RWPE2 (cell line): ENCODE measurements around the gene COQ8B.

Experiments used
- ATAC-seq: fragments of 200-7000 bp; cut with Tn5 transposase; 3 replicates; pipeline ENCODE4 v1.9.1; 2021; ENCODE audit warnings: low read depth
- DNase-seq: peaks from one replicate; pipeline ENCODE4 v3.0.0-alpha.2; 2020; ENCODE audit warnings: low spot score
- H3K27ac ChIP-seq: fragments of 450-650 bp; 2 replicates; pipeline ENCODE4 v1.5.1; 2017; ENCODE audit warnings: mild to moderate bottlenecking; ENCODE audit not compliant: poor library complexity, severe bottlenecking
- H3K27me3 ChIP-seq: fragments of 250-450 bp; sonication (Bioruptor Pico); 2 replicates; pipeline ENCODE4 v1.5.1; 2021; ENCODE audit warnings: mild to moderate bottlenecking, moderate library complexity; ENCODE audit not compliant: insufficient read depth, poor library complexity, severe bottlenecking
- H3K36me3 ChIP-seq: fragments of 250-450 bp; sonication (Bioruptor Pico); 2 replicates; pipeline ENCODE4 v1.5.1; 2020; ENCODE audit warnings: low read depth, mild to moderate bottlenecking, moderate library complexity
- H3K4me1 ChIP-seq: fragments of 250-450 bp; sonication (Bioruptor Pico); 2 replicates; pipeline ENCODE4 v1.5.1; 2021; ENCODE audit warnings: mild to moderate bottlenecking, moderate library complexity; ENCODE audit not compliant: insufficient read depth, poor library complexity, severe bottlenecking
- H3K4me3 ChIP-seq: fragments of 250-450 bp; sonication (Bioruptor Pico); 2 replicates; pipeline ENCODE4 v1.5.1; 2021; ENCODE audit warnings: mild to moderate bottlenecking, moderate library complexity; ENCODE audit not compliant: severe bottlenecking
- H3K9me3 ChIP-seq: fragments of 250-450 bp; sonication (Bioruptor Pico); 2 replicates; pipeline ENCODE4 v1.5.1; 2021; ENCODE audit warnings: mild to moderate bottlenecking, moderate library complexity; ENCODE audit not compliant: severe bottlenecking
- TF ChIP-seq, protein P1 (sequence below): fragments of 450-650 bp; IDR thresholded peaks from one replicate; pipeline ENCODE4 v1.5.1; 2017; ENCODE audit warnings: mild to moderate bottlenecking, moderate library complexity; ENCODE audit not compliant: poor library complexity, severe bottlenecking

COQ8B gene

DNA sequence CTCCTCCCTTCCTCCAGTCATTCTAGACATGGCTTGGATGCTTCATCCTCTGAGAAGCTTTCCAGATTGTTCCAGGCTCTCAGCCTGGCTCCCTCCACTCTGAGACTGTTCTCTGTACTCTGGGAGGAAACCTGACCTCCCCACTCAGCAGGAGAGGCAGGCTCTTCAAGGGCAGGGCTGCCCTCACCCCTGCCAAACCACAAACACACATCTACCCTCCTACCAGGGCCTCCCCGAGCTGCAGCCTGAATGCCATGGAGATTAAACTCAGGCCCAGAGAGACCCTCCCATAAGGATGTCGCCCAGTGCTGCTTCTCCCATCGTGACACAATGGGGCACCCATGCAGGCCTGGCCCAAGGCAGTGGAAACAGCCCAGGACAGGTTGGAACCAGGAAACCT, 42.4 kb downstream of the COQ8B start:
- Histone ChIP-seq H3K9me3 (no peaks in the 10 kb centered on the region), H3K27ac (no peak overlapping the region), H3K27me3 (no peaks in the 10 kb centered on the region), H3K4me3 (no peak overlapping the region), H3K4me1 (no peaks in the 10 kb centered on the region), H3K36me3 (peaks cover 79% of the 10 kb centered on the region)
- TF ChIP-seq, protein P1, sequence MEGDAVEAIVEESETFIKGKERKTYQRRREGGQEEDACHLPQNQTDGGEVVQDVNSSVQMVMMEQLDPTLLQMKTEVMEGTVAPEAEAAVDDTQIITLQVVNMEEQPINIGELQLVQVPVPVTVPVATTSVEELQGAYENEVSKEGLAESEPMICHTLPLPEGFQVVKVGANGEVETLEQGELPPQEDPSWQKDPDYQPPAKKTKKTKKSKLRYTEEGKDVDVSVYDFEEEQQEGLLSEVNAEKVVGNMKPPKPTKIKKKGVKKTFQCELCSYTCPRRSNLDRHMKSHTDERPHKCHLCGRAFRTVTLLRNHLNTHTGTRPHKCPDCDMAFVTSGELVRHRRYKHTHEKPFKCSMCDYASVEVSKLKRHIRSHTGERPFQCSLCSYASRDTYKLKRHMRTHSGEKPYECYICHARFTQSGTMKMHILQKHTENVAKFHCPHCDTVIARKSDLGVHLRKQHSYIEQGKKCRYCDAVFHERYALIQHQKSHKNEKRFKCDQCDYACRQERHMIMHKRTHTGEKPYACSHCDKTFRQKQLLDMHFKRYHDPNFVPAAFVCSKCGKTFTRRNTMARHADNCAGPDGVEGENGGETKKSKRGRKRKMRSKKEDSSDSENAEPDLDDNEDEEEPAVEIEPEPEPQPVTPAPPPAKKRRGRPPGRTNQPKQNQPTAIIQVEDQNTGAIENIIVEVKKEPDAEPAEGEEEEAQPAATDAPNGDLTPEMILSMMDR, result no peak
- ATAC-seq, result no peak
- no peak for DNase-seq

- no peak for DNase-seq
- no peak overlapping the region for H3K27ac ChIP-seq
- peaks cover 79% of the 10 kb centered on the region for H3K36me3 ChIP-seq
- H3K4me1 ChIP-seq, result no peaks in the 10 kb centered on the region
- ATAC-seq, result no peak
- no peaks in the 10 kb centered on the region for H3K9me3 ChIP-seq
- TF ChIP-seq, protein P1, result no peak
- H3K4me3 ChIP-seq, result no peak overlapping the region
- no peaks in the 10 kb centered on the region for H3K27me3 ChIP-seq
Observed at GRCh38 chr19:40673397-40673796, 43.3 kb downstream of the COQ8B start.

DNA sequence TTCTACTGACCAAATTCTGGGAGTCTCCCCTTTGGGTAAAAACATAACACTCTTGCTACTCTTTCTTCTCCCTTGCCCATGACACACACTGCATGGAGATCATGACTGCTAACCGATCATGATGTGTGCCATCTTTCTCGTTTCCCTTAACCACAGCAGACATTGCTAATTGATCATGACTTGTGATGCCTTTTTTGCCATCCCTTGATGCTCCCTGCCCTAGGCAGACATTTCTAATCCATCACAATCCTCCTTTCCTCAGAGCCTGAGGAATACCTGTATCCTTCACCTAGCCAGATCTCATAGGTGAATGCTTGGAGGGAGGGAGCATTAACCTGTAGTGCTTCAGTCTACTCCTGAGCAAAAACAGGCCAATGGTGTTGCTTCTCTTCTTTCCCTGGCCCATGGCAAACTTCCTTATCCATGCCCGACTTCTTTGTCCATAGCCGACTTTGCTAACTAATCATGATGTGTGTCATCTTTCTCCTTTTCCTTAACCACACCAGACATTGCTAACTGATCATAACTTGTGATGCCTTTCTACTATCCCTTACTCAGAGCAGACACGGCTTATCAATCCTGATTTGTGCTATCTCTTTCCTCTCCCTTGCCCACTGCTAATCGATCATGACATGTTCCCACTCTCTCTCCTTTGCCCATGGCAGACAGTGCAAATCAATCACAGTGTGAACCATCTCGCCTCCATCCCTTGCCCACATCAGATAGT, 44.0 kb downstream of the COQ8B start:
- no peaks in the 10 kb centered on the region for H3K27me3 ChIP-seq
- DNase-seq (no peak), ATAC-seq (no peak)
- no peaks in the 10 kb centered on the region for H3K9me3 ChIP-seq
- no peak overlapping the region for H3K4me3 ChIP-seq
- H3K27ac ChIP-seq, result no peak overlapping the region
- no peaks in the 10 kb centered on the region for H3K4me1 ChIP-seq
- TF ChIP-seq, protein P1, result no peak
- H3K36me3 ChIP-seq, result peaks cover 74% of the 10 kb centered on the region

DNA sequence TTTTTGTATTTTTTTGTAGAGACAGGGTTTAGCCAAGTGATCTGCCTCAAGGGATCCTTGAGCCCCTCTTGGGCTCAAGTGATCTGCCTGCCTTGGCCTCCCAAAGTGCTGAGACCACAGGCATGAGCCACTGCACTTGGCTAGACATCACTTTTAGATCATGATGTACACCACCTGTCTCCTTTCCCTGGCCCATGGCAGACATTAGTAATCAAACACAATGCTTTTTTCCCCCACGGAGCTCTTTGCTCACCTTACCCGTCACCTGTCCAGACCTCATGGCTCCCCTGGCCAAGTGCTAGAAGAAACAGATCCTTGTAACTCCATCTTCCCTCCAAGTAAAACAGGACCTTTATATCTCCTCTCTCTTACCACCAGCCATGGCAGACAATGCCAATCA, 44.6 kb downstream of the COQ8B start:
- Histone ChIP-seq H3K4me1 (no peaks in the 10 kb centered on the region), H3K27me3 (no peaks in the 10 kb centered on the region), H3K36me3 (peaks cover 67% of the 10 kb centered on the region), H3K4me3 (no peak overlapping the region), H3K9me3 (no peaks in the 10 kb centered on the region), H3K27ac (no peak overlapping the region)
- DNase-seq (no peak), ATAC-seq (no peak)
- TF ChIP-seq, protein P1, result no peak

DNA sequence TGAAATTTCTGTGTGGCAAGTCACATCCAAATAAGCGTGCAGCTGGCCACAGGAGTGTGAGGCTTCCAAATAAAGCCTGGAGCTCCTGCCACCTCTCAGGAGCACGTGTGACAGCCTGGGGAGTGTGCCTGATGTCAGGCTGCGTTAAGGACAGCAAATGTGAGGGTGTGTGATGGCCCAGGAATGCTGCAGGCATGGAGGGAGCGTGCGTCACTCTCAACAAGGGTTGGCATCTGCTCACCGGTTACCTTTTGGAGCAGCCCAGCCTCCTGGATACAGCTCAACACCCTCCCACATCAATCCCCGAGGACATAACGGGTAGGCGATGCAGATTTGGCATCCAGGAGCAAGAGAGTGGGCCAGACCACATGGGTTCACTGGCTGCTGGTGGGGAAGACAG, 45.3 kb downstream of the COQ8B start:
- Histone ChIP-seq H3K9me3 (no peaks in the 10 kb centered on the region), H3K4me1 (peaks cover 6% of the 10 kb centered on the region), H3K27me3 (no peaks in the 10 kb centered on the region), H3K4me3 (no peak overlapping the region), H3K36me3 (peaks cover 66% of the 10 kb centered on the region), H3K27ac (no peak overlapping the region)
- DNase-seq (no peak), ATAC-seq (no peak)
- TF ChIP-seq, protein P1, result no peak
